ENCODE measurements around the gene ATOSA.

ATOSA gene

GRCh38 chr15:52673312-52673711 lies 5.9 kb downstream of the ATOSA start:
- TF ChIP-seq FOXM1 (IDR thresholded peaks at IDR 0.05; ENCODE audit: borderline replicate concordance) (no peak), TARDBP (IDR thresholded peaks at IDR 0.05) (no peak)
- DNase-seq (ENCODE audit: extremely low spot score), result no peak
- POLR2A ChIA-PET, result interaction anchor here (1.2 kb wide), 1 partner anchor 22 kb away, joined by 5 read pairs; no protein-coding TSS in a partner anchor
- CTCF ChIA-PET, result no interaction called here

DNA sequence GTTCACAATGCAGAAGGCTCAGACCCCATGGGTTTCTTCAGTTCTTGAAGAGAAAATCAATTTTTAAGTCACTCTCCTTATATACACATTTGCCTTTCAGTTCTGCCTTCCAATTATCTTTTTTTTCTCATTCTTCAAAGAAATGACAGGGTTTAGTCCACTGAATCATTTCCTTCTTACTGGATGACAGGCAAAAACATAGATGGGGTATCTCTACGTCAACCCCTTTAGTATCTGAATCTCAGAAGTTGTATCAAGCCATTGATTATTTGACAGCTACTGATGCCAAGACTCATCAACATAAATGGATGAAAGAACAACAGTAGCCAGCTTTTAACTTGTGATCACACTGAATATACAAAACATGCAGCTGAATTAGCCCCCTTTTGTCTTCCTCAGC lies 6.5 kb downstream of the ATOSA start:
- no peak for TF ChIP-seq FOXA1 (IDR thresholded peaks at IDR 0.05)
- TF ChIP-seq SUZ12 (IDR thresholded peaks at IDR 0.05), result no peak
- TF ChIP-seq FOXK2 (IDR thresholded peaks at IDR 0.05), result no peak
- no peak for TF ChIP-seq NFRKB (IDR thresholded peaks at IDR 0.05)
- no peak for TF ChIP-seq TARDBP (IDR thresholded peaks at IDR 0.05)
- TF ChIP-seq LEF1 (IDR thresholded peaks at IDR 0.05; ENCODE audit: borderline replicate concordance), result no peak
- TF ChIP-seq ARNT (IDR thresholded peaks at IDR 0.05), result no peak
- no peak for TF ChIP-seq CTBP1 (IDR thresholded peaks at IDR 0.05; ENCODE audit: borderline replicate concordance)
- no peak for TF ChIP-seq ELF4 (IDR thresholded peaks at IDR 0.05)
- TF ChIP-seq L3MBTL2 (conservative IDR thresholded peaks at IDR 0.05), result no peak
- TF ChIP-seq FOXM1 (IDR thresholded peaks at IDR 0.05; ENCODE audit: borderline replicate concordance), result no peak
- TF ChIP-seq BHLHE40 (IDR thresholded peaks at IDR 0.05; ENCODE audit: borderline replicate concordance), result no peak
- TF ChIP-seq HDGF (IDR thresholded peaks at IDR 0.05; ENCODE audit: borderline replicate concordance), result no peak
- TF ChIP-seq ZNF384 (IDR thresholded peaks at IDR 0.05), result no peak
- TF ChIP-seq PKNOX1 (IDR thresholded peaks at IDR 0.05), result no peak
- no peak for TF ChIP-seq SP1 (IDR thresholded peaks at IDR 0.05)
- CTCF ChIA-PET, result no interaction called here
- DNase-seq (ENCODE audit: extremely low spot score), result no peak
- POLR2A ChIA-PET, result no interaction called here

- ChIA-PET CTCF (interaction anchor here (0.6 kb wide), 1 partner anchor 238 kb away, joined by 4 read pairs; no protein-coding TSS in a partner anchor), POLR2A (no interaction called here)
- no peak for DNase-seq (ENCODE audit: extremely low spot score)
- TF ChIP-seq LEF1 (IDR thresholded peaks at IDR 0.05; ENCODE audit: borderline replicate concordance) (no peak), ELF4 (IDR thresholded peaks at IDR 0.05) (no peak)
Measured at GRCh38 chr15:52670087-52670486, 9.1 kb downstream of the ATOSA start.

- POLR2A ChIA-PET, result no interaction called here
- DNase-seq (ENCODE audit: extremely low spot score), result no peak
- CTCF ChIA-PET, result no interaction called here
- TF ChIP-seq LEF1 (IDR thresholded peaks at IDR 0.05; ENCODE audit: borderline replicate concordance) (no peak), L3MBTL2 (conservative IDR thresholded peaks at IDR 0.05) (no peak), HDGF (IDR thresholded peaks at IDR 0.05; ENCODE audit: borderline replicate concordance) (no peak), BHLHE40 (IDR thresholded peaks at IDR 0.05; ENCODE audit: borderline replicate concordance) (no peak), SP1 (IDR thresholded peaks at IDR 0.05) (no peak), FOXM1 (IDR thresholded peaks at IDR 0.05; ENCODE audit: borderline replicate concordance) (no peak), FOXA1 (IDR thresholded peaks at IDR 0.05) (no peak), PKNOX1 (IDR thresholded peaks at IDR 0.05) (no peak), FOXK2 (IDR thresholded peaks at IDR 0.05) (no peak), ELF4 (IDR thresholded peaks at IDR 0.05) (no peak), TARDBP (IDR thresholded peaks at IDR 0.05) (no peak), SUZ12 (IDR thresholded peaks at IDR 0.05) (no peak), ARNT (IDR thresholded peaks at IDR 0.05) (no peak), NFRKB (IDR thresholded peaks at IDR 0.05) (no peak), CTBP1 (IDR thresholded peaks at IDR 0.05; ENCODE audit: borderline replicate concordance) (no peak)
Measured at GRCh38 chr15:52668133-52668532, 11.1 kb downstream of the ATOSA start.

- DNase-seq (ENCODE audit: extremely low spot score), result no peak
- TF ChIP-seq FOXM1 (IDR thresholded peaks at IDR 0.05; ENCODE audit: borderline replicate concordance), result no peak
- CTCF ChIA-PET, result no interaction called here
- POLR2A ChIA-PET, result no interaction called here
Measured at GRCh38 chr15:52667597-52667996, 11.6 kb downstream of the ATOSA start.

DNA sequence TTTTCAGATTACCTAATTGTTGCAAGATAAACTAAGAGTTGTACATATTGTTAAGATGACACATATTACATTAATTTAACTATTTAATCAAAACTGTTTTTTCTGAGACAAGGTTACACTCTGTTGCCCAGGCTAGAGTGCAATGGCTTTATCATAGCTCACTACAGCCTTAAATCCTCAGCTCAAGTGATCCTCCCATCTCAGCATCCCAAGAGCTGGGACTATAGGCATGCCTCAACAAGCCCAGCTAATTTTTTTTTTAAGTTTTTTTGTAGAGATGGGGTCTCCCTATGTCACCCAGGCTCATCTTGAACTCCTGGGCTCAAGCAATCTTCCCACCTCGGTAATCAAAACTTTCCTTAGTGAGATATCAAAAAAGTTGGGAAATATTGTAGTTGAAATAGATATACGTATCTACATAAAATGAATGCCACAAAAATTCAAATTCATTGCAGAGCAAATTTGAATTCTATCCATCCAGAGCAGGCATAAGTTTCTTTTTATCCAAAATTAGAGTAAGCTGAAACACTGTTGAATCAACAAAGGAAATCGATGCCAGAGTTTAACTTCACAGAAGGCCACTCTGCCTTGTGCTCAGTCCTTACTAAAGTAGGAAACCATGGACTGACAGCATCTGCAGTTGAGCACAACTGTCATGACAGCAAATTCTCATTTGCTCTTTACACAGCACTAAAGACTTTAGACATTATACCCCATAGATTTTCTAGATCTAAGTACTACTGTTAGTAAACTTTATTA lies 15.5 kb downstream of the ATOSA start:
- DNase-seq (ENCODE audit: extremely low spot score), result no peak
- ChIA-PET POLR2A (no interaction called here), CTCF (interaction anchor here (0.6 kb wide), 1 partner anchor 57 kb away, joined by 3 read pairs; no protein-coding TSS in a partner anchor)
- TF ChIP-seq HDGF (IDR thresholded peaks at IDR 0.05; ENCODE audit: borderline replicate concordance) (no peak), ARNT (IDR thresholded peaks at IDR 0.05) (no peak), ELF4 (IDR thresholded peaks at IDR 0.05) (no peak), L3MBTL2 (conservative IDR thresholded peaks at IDR 0.05) (no peak), NFRKB (IDR thresholded peaks at IDR 0.05) (no peak), SP1 (IDR thresholded peaks at IDR 0.05) (no peak), TARDBP (IDR thresholded peaks at IDR 0.05) (no peak), ZNF384 (IDR thresholded peaks at IDR 0.05) (no peak), BHLHE40 (IDR thresholded peaks at IDR 0.05; ENCODE audit: borderline replicate concordance) (no peak)

- DNase-seq (ENCODE audit: extremely low spot score), result no peak
- TF ChIP-seq FOXA1 (IDR thresholded peaks at IDR 0.05) (no peak), ARNT (IDR thresholded peaks at IDR 0.05) (no peak), SUZ12 (IDR thresholded peaks at IDR 0.05) (no peak), ZNF384 (IDR thresholded peaks at IDR 0.05) (no peak), ELF4 (IDR thresholded peaks at IDR 0.05) (no peak), FOXK2 (IDR thresholded peaks at IDR 0.05) (no peak), NFRKB (IDR thresholded peaks at IDR 0.05) (no peak), SP1 (IDR thresholded peaks at IDR 0.05) (no peak), BHLHE40 (IDR thresholded peaks at IDR 0.05; ENCODE audit: borderline replicate concordance) (no peak), HDGF (IDR thresholded peaks at IDR 0.05; ENCODE audit: borderline replicate concordance) (no peak), LEF1 (IDR thresholded peaks at IDR 0.05; ENCODE audit: borderline replicate concordance) (no peak), L3MBTL2 (conservative IDR thresholded peaks at IDR 0.05) (no peak), CTBP1 (IDR thresholded peaks at IDR 0.05; ENCODE audit: borderline replicate concordance) (no peak)
- ChIA-PET CTCF (interaction anchor here (0.8 kb wide), 1 partner anchor 10 kb away, joined by 3 read pairs; no protein-coding TSS in a partner anchor), POLR2A (no interaction called here)
Measured at GRCh38 chr15:52661909-52662308, 17.3 kb downstream of the ATOSA start.

All from HEK293T (cell line).